ENCODE data around the gene SMARCA1.

DNA sequence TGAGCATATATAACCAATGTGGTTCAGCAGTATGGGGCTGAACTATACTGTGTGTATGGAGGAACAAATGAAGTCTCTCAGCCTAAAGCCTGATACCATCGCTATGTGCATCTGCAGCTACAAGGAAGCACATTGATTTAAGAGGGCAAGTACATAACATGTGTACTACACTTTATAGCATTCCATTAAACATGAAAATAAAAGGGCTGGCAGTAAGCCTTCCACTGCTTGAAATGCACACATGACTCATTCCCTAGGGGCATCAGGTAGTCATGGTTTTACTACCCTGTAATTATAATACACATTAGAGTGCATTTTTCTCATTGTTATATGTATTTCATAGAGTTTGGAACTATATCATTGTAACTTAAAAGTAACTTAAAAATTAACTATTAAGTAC lies 51.2 kb downstream of the SMARCA1 start:
- no peak for TF ChIP-seq CTCF (conservative IDR thresholded peaks at IDR 0.05; ENCODE audit: low read length)
- no peak for TF ChIP-seq EZH2phosphoT487 (IDR thresholded peaks at IDR 0.05; ENCODE audit: borderline replicate concordance, low read depth, low read length)

Data from OCI-LY7 (cell line).